IMR-90 (cell line): ENCODE data around the gene GRID2IP. TPM values are rescaled to one million over a fixed set of nuclear protein-coding genes. Genes with fewer than 3 reads are reported as not detected.

Experiments used
- ATAC-seq: fragments of 200-7000 bp; cut with Tn5 transposase; 2 replicates; pipeline ENCODE4 v1.9.1; 2020; ENCODE audit warnings: low read depth, mild to moderate bottlenecking, moderate library complexity
- BruUV-seq: library from RNA; stranded (reverse); fragments of 400-500 nt; replicated peaks from 2 replicates; lab custom pipeline; 2021; lab: Mats Ljungman, UMichigan
- CTCF ChIA-PET: fragments of 300-600 bp; formaldehyde crosslinking; extraction: SDS; loops from one replicate; lab custom pipeline; 2021; ENCODE audit warnings: antibody characterized with exemption; lab: Yijun Ruan, JAX
- POLR2A ChIA-PET: fragments of 300-600 bp; sonication (Branson Sonifier 250); formaldehyde crosslinking; loops from one replicate; lab custom pipeline; 2022; ENCODE audit warnings: antibody characterized with exemption; ENCODE audit not compliant: unreplicated experiment; lab: Charles Lee
- DNase-seq: peaks from one replicate; pipeline ENCODE4 v3.0.0; 2013
- H2AFZ ChIP-seq: replicated peaks from 2 replicates; pipeline ENCODE3; 2013; ENCODE audit warnings: low read length, mild to moderate bottlenecking; ENCODE audit not compliant: poor library complexity
- H2AK5ac ChIP-seq: 2 replicates; pipeline ENCODE4 v1.6.1; 2013; ENCODE audit warnings: low read depth, low read length, inconsistent platforms
- H2AK9ac ChIP-seq: replicated peaks from 2 replicates; pipeline ENCODE3; 2013; ENCODE audit warnings: mild to moderate bottlenecking, low read depth, low read length, moderate library complexity; ENCODE audit not compliant: poor library complexity
- H2BK120ac ChIP-seq: 2 replicates; pipeline ENCODE4 v1.6.1; 2013; ENCODE audit warnings: low read depth, low read length, inconsistent platforms
- H2BK15ac ChIP-seq: 3 replicates; pipeline ENCODE4 v1.6.1; 2013; ENCODE audit warnings: low read depth, low read length, inconsistent platforms
- H2BK20ac ChIP-seq: 2 replicates; pipeline ENCODE4 v1.6.1; 2013; ENCODE audit warnings: low read depth, mild to moderate bottlenecking, inconsistent platforms, low read length, moderate library complexity
- H2BK5ac ChIP-seq: 2 replicates; pipeline ENCODE4 v1.6.1; 2013; ENCODE audit warnings: mild to moderate bottlenecking, low read depth, low read length, inconsistent platforms; ENCODE audit not compliant: poor library complexity, severe bottlenecking
- H3K14ac ChIP-seq: replicated peaks from 2 replicates; pipeline ENCODE4 v1.6.1; 2013; ENCODE audit warnings: low read depth, low read length, inconsistent platforms
- H3K18ac ChIP-seq: 2 replicates; pipeline ENCODE4 v1.6.1; 2013; ENCODE audit warnings: low read depth, low read length, control low read depth
- H3K23ac ChIP-seq: 2 replicates; pipeline ENCODE4 v1.6.1; 2013; ENCODE audit warnings: low read depth, low read length, inconsistent platforms
- H3K27ac ChIP-seq: 2 replicates; pipeline ENCODE4 v1.5.1; 2013; ENCODE audit warnings: mild to moderate bottlenecking, control low read depth, low read length; ENCODE audit not compliant: insufficient read depth
- H3K27me3 ChIP-seq: 2 replicates; pipeline ENCODE4 v1.6.1; 2013; ENCODE audit warnings: low read length; ENCODE audit not compliant: control insufficient read depth, insufficient read depth
- H3K36me3 ChIP-seq: 2 replicates; pipeline ENCODE4 v1.6.1; 2013; ENCODE audit warnings: low read length, mixed read lengths; ENCODE audit not compliant: control insufficient read depth, insufficient read depth
- H3K4ac ChIP-seq: 2 replicates; pipeline ENCODE4 v1.6.1; 2013; ENCODE audit warnings: low read depth, low read length, inconsistent platforms
- H3K4me1 ChIP-seq: 2 replicates; pipeline ENCODE4 v1.6.1; 2013; ENCODE audit warnings: low read length, mixed read lengths; ENCODE audit not compliant: control insufficient read depth, insufficient read depth
- H3K4me2 ChIP-seq: 2 replicates; pipeline ENCODE4 v1.6.1; 2013; ENCODE audit warnings: low read depth, mild to moderate bottlenecking, control low read depth, low read length, moderate library complexity
- H3K4me3 ChIP-seq: 2 replicates; pipeline ENCODE4 v1.5.1; 2013; ENCODE audit warnings: low read depth, mild to moderate bottlenecking, control low read depth, low read length, moderate library complexity; ENCODE audit not compliant: insufficient read depth
- H3K56ac ChIP-seq: 2 replicates; pipeline ENCODE4 v1.6.1; 2013; ENCODE audit warnings: low read length, inconsistent platforms; ENCODE audit not compliant: insufficient read depth; ENCODE audit errors: extremely low read depth
- H3K79me1 ChIP-seq, 2 experiments: 2 replicates each; pipeline ENCODE4 v1.6.1; 2013; ENCODE audit warnings: low read length in 2 of 2, inconsistent platforms in 1 of 2, low read depth in 1 of 2
- H3K9ac ChIP-seq: 2 replicates; pipeline ENCODE4 v1.6.1; 2013; ENCODE audit warnings: low read depth, low read length, control low read depth
- H3K9me1 ChIP-seq: 2 replicates; pipeline ENCODE4 v1.6.1; 2013; ENCODE audit warnings: low read length, inconsistent platforms; ENCODE audit not compliant: insufficient read depth
- H3K9me3 ChIP-seq: 2 replicates; pipeline ENCODE4 v1.6.1; 2013; ENCODE audit warnings: low read length; ENCODE audit not compliant: control insufficient read depth, insufficient read depth
- H4K20me1 ChIP-seq: 2 replicates; pipeline ENCODE4 v1.6.1; 2013; ENCODE audit warnings: low read length, inconsistent platforms; ENCODE audit not compliant: insufficient read depth
- H4K5ac ChIP-seq: 2 replicates; pipeline ENCODE4 v1.6.1; 2013; ENCODE audit warnings: mild to moderate bottlenecking, low read depth, low read length, control low read depth
- H4K8ac ChIP-seq, 2 experiments: 2 replicates each; pipeline ENCODE4 v1.6.1; 2013; ENCODE audit warnings: low read depth in 2 of 2, low read length in 2 of 2, control low read depth in 1 of 2, inconsistent platforms in 1 of 2
- H4K91ac ChIP-seq: 2 replicates; pipeline ENCODE4 v1.6.1; 2013; ENCODE audit warnings: low read depth, low read length, inconsistent platforms; ENCODE audit not compliant: insufficient read depth
- BHLHE40 ChIP-seq: fragments of 150-350 bp; IDR thresholded peaks from 2 replicates; pipeline ENCODE4 v1.6.1; 2016; ENCODE audit warnings: mild to moderate bottlenecking, low read depth, low read length
- CEBPB ChIP-seq: IDR thresholded peaks from 2 replicates; pipeline ENCODE4 v1.6.1; 2012; ENCODE audit warnings: low read depth, low read length, improper control_type of control experiment
- CHD1 ChIP-seq: IDR thresholded peaks from 2 replicates; pipeline ENCODE4 v1.6.1; 2012; ENCODE audit warnings: low read depth, low read length, improper control_type of control experiment
- FOS ChIP-seq: fragments of 150-350 bp; IDR thresholded peaks from 2 replicates; pipeline ENCODE4 v1.6.1; 2016; ENCODE audit warnings: low read depth, low read length
- MAFK ChIP-seq: IDR thresholded peaks from 2 replicates; pipeline ENCODE4 v1.6.1; 2012; ENCODE audit warnings: low read depth, low read length, improper control_type of control experiment
- MAZ ChIP-seq: IDR thresholded peaks from 2 replicates; pipeline ENCODE4 v1.6.1; 2012; ENCODE audit warnings: low read depth, mild to moderate bottlenecking, low read length, improper control_type of control experiment, moderate library complexity, borderline replicate concordance
- MXI1 ChIP-seq: IDR thresholded peaks from 2 replicates; pipeline ENCODE4 v1.6.1; 2012; ENCODE audit warnings: low read depth, mild to moderate bottlenecking, low read length, moderate library complexity, borderline replicate concordance
- NFE2L2 ChIP-seq: fragments of 150-350 bp; IDR thresholded peaks from 2 replicates; pipeline ENCODE4 v1.6.1; 2016; ENCODE audit warnings: low read depth, mild to moderate bottlenecking, low read length
- POLR2A ChIP-seq: IDR thresholded peaks from 2 replicates; pipeline ENCODE4 v1.6.1; 2012; ENCODE audit warnings: mild to moderate bottlenecking, low read depth, low read length
- RAD21 ChIP-seq: IDR thresholded peaks from 2 replicates; pipeline ENCODE4 v1.6.1; 2012; ENCODE audit warnings: low read length, improper control_type of control experiment
- RCOR1 ChIP-seq: IDR thresholded peaks from 2 replicates; pipeline ENCODE4 v1.6.1; 2012; ENCODE audit warnings: mild to moderate bottlenecking, low read length, improper control_type of control experiment; ENCODE audit not compliant: insufficient replicate concordance
- RFX5 ChIP-seq: IDR thresholded peaks from 2 replicates; pipeline ENCODE4 v1.8.0; 2012; ENCODE audit warnings: low read depth, mild to moderate bottlenecking, low read length, moderate library complexity
- SMC3 ChIP-seq: fragments of 150-350 bp; IDR thresholded peaks from 2 replicates; pipeline ENCODE4 v1.6.1; 2016; ENCODE audit warnings: low read depth, mild to moderate bottlenecking, antibody characterized with exemption, low read length, moderate library complexity
- WGBS, 2 experiments: methylation state at CpG; one replicate each; pipeline versions ENCODE4 v1.1.5 to v1.1.7; 2013; ENCODE audit warnings: missing lambda C conversion rate in 2 of 2; ENCODE audit not compliant: insufficient read length in 1 of 2; ENCODE audit errors: extremely low coverage in 2 of 2; 5-methylcytosine and 5-hydroxymethylcytosine counted together
- dilution Hi-C: fragments of 300-500 bp; cut with HindIII; formaldehyde crosslinking; loops from one replicate; pipeline ENCODE4 v1.14.3; 2018; ENCODE audit warnings: low sequenced_read_pairs; ENCODE audit not compliant: unreplicated experiment
- in situ Hi-C: fragments of 300-500 bp; cut with MboI; formaldehyde crosslinking; loops from 3 replicates; pipeline ENCODE4 v1.14.3; 2019; ENCODE audit warnings: low sequenced_read_pairs, inconsistent platforms, mixed read lengths
- intact Hi-C: fragments of 100-400 bp; cut with micrococcal nuclease; formaldehyde crosslinking; loops from 2 replicates; pipeline ENCODE4 v1.10.0; 2022
- polyA plus RNA-seq, 3 experiments: library from polyadenylated mRNA; depleted of rRNA; stranded (reverse); fragments of >200 nt; gene quantifications; 2 replicates each; pipeline ENCODE4 v1.2.3, GENCODE V29; 2012; ENCODE audit warnings: low replicate concordance in 1 of 3
- total RNA-seq: library from RNA; depleted of rRNA; stranded (reverse); fragments of >200 nt; gene quantifications from 2 replicates; pipeline ENCODE4 v1.2.3, GENCODE V29; 2012
- TF ChIP-seq, protein P1 (sequence below): fragments of 150-350 bp; IDR thresholded peaks from 2 replicates; pipeline ENCODE4 v1.6.1; 2016; ENCODE audit warnings: low read depth, mild to moderate bottlenecking, low read length, moderate library complexity, borderline replicate concordance
- TF ChIP-seq, protein P2 (sequence below): conservative IDR thresholded peaks from 2 replicates; pipeline ENCODE4 v1.5.1; 2012; ENCODE audit warnings: mild to moderate bottlenecking, low read depth, low read length, improper control_type of control experiment
- TF ChIP-seq, protein P3 (sequence below): fragments of 150-350 bp; IDR thresholded peaks from 2 replicates; pipeline ENCODE4 v1.6.1; 2017; ENCODE audit warnings: mild to moderate bottlenecking, antibody characterized with exemption, low read length, low read depth

The GRID2IP gene
- total and polyA plus RNA-seq, 2 of the 4 experiments (the other 2 are of a cell fraction) = not detected

DNA sequence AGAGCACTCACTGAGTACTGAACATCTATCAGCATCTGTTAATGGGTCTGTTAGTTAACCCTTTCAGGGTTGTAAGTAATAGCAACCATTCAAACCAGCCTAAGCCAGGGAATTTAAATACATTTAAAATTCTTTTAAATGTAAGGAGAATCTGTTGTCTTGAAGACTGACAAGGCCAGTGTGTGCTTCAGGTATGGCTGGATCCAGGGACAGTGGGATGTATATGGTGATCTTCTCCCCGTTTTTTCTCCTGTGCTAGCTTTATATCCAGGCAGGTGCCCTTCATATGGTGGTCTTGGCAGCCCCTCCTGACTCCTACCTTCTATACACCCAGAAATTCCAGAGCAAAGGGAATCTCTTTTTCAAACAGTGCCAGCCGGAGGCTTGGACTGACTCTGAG lies 56.9 kb downstream of the GRID2IP start:
- Histone ChIP-seq H3K18ac (no peak overlapping the region), H3K79me1 (no peaks in the 10 kb centered on the region), H2AFZ (no peak overlapping the region), H3K27me3 (peaks cover 13% of the 10 kb centered on the region), H4K8ac (no peak overlapping the region), H2BK15ac (no peak overlapping the region), H3K9ac (no peak overlapping the region), H2AK9ac (no peak overlapping the region), H3K23ac (no peak overlapping the region), H4K5ac (no peak overlapping the region), H3K4me3 (no peak overlapping the region), H3K36me3 (no peaks in the 10 kb centered on the region), H2AK5ac (no peak overlapping the region), H3K4me1 (no peaks in the 10 kb centered on the region), H3K4me2 (no peak overlapping the region), H3K27ac (no peak overlapping the region), H3K14ac (no peak overlapping the region), H4K91ac (no peak overlapping the region), H2BK120ac (no peak overlapping the region), H3K56ac (no peak overlapping the region), H3K4ac (no peak overlapping the region), H3K9me3 (peaks cover 3% of the 10 kb centered on the region), H3K9me1 (no peaks in the 10 kb centered on the region), H4K20me1 (no peaks in the 10 kb centered on the region), H2BK20ac (no peak overlapping the region), H2BK5ac (no peak overlapping the region)
- BruUV-seq = no TSS peak
- ChIA-PET POLR2A (no interaction called here), CTCF (no interaction called here)
- DNase-seq (no peak), ATAC-seq (no peak)
- intact Hi-C loops = no loop called here
- no CpG with 5 or more reads among the region's 2 CpGs for WGBS, 2 experiments
- TF ChIP-seq BHLHE40 (no peak), RAD21 (no peak), RFX5 (no peak), FOS (no peak), MAFK (no peak), SMC3 (no peak), CEBPB (no peak), CHD1 (no peak), MAZ (no peak), POLR2A (no peak), RCOR1 (no peak), NFE2L2 (no peak), MXI1 (no peak)
- TF ChIP-seq, protein P1, sequence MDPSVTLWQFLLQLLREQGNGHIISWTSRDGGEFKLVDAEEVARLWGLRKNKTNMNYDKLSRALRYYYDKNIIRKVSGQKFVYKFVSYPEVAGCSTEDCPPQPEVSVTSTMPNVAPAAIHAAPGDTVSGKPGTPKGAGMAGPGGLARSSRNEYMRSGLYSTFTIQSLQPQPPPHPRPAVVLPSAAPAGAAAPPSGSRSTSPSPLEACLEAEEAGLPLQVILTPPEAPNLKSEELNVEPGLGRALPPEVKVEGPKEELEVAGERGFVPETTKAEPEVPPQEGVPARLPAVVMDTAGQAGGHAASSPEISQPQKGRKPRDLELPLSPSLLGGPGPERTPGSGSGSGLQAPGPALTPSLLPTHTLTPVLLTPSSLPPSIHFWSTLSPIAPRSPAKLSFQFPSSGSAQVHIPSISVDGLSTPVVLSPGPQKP = no peak
- TF ChIP-seq, protein P2, sequence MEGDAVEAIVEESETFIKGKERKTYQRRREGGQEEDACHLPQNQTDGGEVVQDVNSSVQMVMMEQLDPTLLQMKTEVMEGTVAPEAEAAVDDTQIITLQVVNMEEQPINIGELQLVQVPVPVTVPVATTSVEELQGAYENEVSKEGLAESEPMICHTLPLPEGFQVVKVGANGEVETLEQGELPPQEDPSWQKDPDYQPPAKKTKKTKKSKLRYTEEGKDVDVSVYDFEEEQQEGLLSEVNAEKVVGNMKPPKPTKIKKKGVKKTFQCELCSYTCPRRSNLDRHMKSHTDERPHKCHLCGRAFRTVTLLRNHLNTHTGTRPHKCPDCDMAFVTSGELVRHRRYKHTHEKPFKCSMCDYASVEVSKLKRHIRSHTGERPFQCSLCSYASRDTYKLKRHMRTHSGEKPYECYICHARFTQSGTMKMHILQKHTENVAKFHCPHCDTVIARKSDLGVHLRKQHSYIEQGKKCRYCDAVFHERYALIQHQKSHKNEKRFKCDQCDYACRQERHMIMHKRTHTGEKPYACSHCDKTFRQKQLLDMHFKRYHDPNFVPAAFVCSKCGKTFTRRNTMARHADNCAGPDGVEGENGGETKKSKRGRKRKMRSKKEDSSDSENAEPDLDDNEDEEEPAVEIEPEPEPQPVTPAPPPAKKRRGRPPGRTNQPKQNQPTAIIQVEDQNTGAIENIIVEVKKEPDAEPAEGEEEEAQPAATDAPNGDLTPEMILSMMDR = no peak
- TF ChIP-seq, protein P3, sequence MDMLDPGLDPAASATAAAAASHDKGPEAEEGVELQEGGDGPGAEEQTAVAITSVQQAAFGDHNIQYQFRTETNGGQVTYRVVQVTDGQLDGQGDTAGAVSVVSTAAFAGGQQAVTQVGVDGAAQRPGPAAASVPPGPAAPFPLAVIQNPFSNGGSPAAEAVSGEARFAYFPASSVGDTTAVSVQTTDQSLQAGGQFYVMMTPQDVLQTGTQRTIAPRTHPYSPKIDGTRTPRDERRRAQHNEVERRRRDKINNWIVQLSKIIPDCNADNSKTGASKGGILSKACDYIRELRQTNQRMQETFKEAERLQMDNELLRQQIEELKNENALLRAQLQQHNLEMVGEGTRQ = no peak
- in situ Hi-C loops = no loop called here
- dilution Hi-C loops = no loop called here
